ENCODE measurements around the gene P4HA2. TPM values are rescaled to one million over a fixed set of nuclear protein-coding genes. Genes with fewer than 3 reads are reported as not detected.

P4HA2 gene
- total RNA-seq, 4 donors from 2014 or later = 21.5 to 81.4 (median 51.2) TPM

DNA sequence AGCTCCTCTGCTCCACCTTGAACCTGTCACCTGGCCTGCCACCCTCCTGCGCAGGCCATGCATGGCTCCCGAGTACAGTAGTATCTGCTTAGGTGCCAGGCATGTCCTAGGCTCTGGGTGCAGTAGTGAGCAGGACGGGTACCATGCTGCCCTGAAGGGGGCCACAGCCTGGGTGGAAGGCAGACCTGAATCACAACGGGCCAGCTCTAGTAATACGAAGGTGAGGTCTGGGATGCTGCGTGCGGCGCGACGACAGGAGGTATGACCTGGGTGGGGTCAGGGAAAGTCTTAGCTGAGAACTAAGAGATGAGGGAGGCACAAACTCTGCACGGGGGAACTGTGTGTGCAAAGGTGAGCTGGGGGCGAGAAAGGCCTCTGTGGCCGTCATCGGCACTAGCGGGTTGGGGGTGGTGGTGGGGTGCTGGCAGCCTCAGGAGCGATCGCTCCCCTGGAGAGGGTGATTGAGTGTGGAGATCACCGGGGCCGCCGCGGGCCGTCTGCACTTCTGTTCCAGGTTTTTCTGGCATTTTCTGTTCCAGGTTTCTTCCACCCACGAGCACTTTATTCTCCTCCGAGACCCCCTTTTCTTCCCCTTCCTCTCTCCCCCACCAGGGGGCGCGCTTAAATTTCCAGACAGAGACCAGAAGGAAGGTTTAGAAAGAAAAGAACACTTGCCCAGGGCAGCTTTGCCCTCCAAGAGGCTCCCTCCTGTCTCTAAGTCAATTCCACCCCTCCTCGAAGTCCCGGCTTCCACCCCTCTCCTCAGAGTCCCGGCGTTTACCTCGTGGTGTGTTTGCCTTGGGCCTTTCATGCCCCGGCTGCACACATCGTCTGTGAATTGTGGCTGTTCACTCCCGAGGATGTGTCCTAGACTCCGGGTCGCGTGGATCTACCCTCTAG is 44.9 kb upstream of the P4HA2 start:
- peak overlapping the region in 2 of 4 donors; percentile 60 to 81 for H3K27ac ChIP-seq

DNA sequence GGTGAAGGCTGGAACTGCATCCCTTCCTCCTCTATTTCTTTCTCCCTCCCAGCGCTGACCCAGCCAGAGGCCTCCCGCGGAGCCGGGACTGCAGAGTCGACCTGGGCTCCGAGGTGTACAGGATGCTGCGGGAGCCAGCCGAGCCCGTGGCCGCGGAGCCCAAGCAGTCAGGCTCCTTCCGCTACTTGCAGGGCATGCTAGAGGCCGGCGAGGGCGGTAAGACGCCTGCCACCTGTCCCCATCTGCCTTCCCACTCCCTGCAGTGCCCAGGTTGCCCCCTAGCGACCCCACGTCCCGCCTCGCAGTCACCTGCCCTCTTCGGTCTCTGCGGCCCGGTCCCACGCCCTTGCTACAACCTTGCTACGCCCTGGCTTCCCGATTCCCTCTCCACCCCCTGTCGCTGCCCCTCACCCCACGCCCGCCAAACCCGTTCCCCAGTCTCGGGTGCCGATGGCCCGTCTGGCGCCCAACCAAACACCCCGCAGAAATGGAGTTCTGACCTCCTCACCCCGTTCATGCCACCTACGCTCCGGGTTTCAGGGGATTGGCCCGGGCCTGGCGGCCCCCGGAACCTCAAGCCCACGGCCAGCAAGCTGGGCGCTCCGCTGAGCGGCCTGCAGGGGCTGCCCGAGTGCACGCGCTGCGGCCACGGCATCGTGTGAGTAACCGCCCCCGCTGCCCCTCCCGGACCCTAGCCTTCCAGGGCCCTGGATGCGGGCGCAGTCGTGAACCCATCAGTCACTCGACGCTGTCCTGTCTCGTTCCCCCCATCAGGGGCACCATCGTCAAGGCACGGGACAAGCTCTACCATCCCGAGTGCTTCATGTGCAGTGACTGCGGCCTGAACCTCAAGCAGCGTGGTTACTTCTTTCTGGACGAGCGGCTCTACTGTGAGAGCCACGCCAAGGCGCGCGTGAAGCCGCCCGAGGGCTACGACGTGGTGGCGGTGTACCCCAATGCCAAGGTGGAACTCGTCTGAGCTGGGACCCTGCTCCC is 43.9 kb upstream of the P4HA2 start:
- TF ChIP-seq POLR2A (IDR thresholded peaks at IDR 0.05) = no peak
- TF ChIP-seq, protein P1, sequence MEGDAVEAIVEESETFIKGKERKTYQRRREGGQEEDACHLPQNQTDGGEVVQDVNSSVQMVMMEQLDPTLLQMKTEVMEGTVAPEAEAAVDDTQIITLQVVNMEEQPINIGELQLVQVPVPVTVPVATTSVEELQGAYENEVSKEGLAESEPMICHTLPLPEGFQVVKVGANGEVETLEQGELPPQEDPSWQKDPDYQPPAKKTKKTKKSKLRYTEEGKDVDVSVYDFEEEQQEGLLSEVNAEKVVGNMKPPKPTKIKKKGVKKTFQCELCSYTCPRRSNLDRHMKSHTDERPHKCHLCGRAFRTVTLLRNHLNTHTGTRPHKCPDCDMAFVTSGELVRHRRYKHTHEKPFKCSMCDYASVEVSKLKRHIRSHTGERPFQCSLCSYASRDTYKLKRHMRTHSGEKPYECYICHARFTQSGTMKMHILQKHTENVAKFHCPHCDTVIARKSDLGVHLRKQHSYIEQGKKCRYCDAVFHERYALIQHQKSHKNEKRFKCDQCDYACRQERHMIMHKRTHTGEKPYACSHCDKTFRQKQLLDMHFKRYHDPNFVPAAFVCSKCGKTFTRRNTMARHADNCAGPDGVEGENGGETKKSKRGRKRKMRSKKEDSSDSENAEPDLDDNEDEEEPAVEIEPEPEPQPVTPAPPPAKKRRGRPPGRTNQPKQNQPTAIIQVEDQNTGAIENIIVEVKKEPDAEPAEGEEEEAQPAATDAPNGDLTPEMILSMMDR (IDR thresholded peaks at IDR 0.05) = no peak
- Histone ChIP-seq H3K4me1 (peaks cover 0 to 22% (median 2%) of the 10 kb centered on the region in 4 donors), H3K4me3 (no peak overlapping the region), H3K9me3 (no peaks in the 10 kb centered on the region), H3K27ac (no peak overlapping the region), H3K27me3 (no peaks in the 10 kb centered on the region), H3K36me3 (peaks cover 0 to 6% (median 0%) of the 10 kb centered on the region in 3 donors)
- peak in 2 of 3 donors; percentile 16 to 53 for DNase-seq

More for the DNA sequence above, 44.9 kb upstream of the P4HA2 start:
- TF ChIP-seq POLR2A (IDR thresholded peaks at IDR 0.05) = no peak
- TF ChIP-seq, protein P1 (IDR thresholded peaks at IDR 0.05) = peak; percentile 30 to 92 (median 76)
- peak; percentile 50 to 82 (median 76) for DNase-seq
- H3K27me3 ChIP-seq = no peaks in the 10 kb centered on the region
- H3K4me3 ChIP-seq = peak overlapping the region in 2 of 4 donors; percentile 8 to 35
- peaks cover 0 to 21% (median 3%) of the 10 kb centered on the region in 4 donors for H3K4me1 ChIP-seq
- peaks cover 0 to 6% (median 0%) of the 10 kb centered on the region in 3 donors for H3K36me3 ChIP-seq
- no peaks in the 10 kb centered on the region for H3K9me3 ChIP-seq

DNA sequence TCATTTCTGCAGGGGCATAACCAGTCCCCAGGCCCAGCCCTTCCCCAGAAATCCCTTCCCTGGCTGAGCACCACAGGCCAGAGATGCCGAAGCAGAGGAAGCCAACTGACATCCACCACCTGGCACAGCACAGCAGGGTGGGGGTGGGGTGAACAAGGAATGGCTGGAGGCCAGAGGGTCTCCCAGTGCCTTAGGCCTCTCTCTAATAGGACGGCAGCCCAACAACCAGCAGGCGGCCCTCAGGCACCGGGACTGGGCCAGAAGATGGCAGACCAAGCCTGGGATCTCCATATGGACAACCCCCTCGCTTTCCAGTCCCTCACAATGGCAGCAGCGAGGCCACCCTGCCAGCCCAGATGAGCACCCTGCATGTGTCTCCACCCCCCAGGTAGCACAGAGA is 43.1 kb upstream of the P4HA2 start:
- no peaks in the 10 kb centered on the region for H3K9me3 ChIP-seq
- no peak overlapping the region for H3K4me3 ChIP-seq
- TF ChIP-seq, protein P1 (IDR thresholded peaks at IDR 0.05) = no peak
- TF ChIP-seq POLR2A (IDR thresholded peaks at IDR 0.05) = no peak
- H3K27me3 ChIP-seq = no peaks in the 10 kb centered on the region
- peaks cover 0 to 6% (median 0%) of the 10 kb centered on the region in 3 donors for H3K36me3 ChIP-seq
- H3K4me1 ChIP-seq = peaks cover 0 to 30% (median 2%) of the 10 kb centered on the region in 4 donors
- no peak overlapping the region for H3K27ac ChIP-seq
- DNase-seq = peak in 1 of 3 donors; percentile 42

DNA sequence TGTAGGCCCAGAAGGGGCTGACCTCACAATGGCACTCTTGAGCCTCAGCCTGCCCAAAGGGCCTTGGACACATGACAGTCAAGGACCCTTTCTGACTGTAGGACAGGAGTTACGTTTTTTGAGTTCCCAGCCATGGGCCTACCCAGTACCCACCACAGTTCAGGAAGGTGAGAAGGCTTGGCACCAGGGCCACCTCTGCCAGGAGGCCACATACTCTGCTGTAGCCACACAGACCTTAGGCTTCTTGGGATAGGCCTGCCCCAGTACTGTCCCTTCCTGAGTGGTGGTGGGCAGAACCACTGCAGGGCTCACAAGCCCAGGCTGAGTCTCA is 42.6 kb upstream of the P4HA2 start:
- H3K4me3 ChIP-seq = no peak overlapping the region
- no peaks in the 10 kb centered on the region for H3K27me3 ChIP-seq
- peak in 1 of 3 donors; percentile 24 for DNase-seq
- H3K27ac ChIP-seq = no peak overlapping the region
- H3K9me3 ChIP-seq = no peaks in the 10 kb centered on the region
- peaks cover 0 to 34% (median 4%) of the 10 kb centered on the region in 4 donors for H3K4me1 ChIP-seq
- TF ChIP-seq, protein P1 (IDR thresholded peaks at IDR 0.05) = no peak
- no peak for TF ChIP-seq POLR2A (IDR thresholded peaks at IDR 0.05)
- peaks cover 0 to 6% (median 0%) of the 10 kb centered on the region in 3 donors for H3K36me3 ChIP-seq

DNA sequence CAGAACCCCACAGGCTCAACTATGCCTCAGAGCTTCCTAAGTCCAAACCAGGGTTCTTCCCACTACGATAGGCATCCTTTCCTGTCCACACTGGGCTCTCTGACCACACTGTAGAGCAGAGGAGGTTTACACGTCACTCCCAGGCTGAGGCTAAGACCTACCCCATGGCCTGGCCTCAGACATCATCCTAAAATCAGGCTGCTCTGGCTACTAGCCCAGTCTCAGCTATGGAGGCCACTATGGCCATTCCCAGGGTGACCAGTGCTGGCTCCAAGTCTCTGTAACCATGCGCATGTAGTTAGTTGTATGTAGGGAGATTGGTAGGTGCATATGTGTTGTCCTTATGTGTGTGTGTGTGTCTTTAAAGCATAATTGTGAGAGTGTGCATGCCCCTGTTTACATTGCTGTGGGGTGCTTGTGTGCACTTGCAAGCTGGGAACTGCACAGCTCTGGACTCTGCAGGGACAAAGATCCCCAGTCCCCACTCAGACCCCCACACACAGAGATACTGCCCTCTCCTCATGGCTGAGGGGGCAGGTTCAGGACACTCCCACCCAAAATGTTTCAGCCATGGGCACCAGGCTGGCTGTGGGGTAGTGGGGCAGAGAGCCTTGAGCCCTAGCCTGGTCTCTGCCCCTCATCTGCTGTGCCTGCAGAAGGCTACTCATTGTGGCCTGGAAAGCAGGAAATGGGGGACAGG is 42.1 kb upstream of the P4HA2 start:
- H3K9me3 ChIP-seq = no peaks in the 10 kb centered on the region
- H3K36me3 ChIP-seq = peaks cover 0 to 6% (median 0%) of the 10 kb centered on the region in 3 donors
- H3K4me3 ChIP-seq = no peak overlapping the region
- peak in 1 of 3 donors; percentile 35 for DNase-seq
- TF ChIP-seq, protein P1 (IDR thresholded peaks at IDR 0.05) = no peak
- TF ChIP-seq POLR2A (IDR thresholded peaks at IDR 0.05) = no peak
- H3K27me3 ChIP-seq = no peaks in the 10 kb centered on the region
- no peak overlapping the region for H3K27ac ChIP-seq
- peaks cover 0 to 34% (median 7%) of the 10 kb centered on the region in 4 donors for H3K4me1 ChIP-seq

Measured in Peyer's patch (tissue), 4 donors.